ENCODE results near the gene IQSEC3.

DNA sequence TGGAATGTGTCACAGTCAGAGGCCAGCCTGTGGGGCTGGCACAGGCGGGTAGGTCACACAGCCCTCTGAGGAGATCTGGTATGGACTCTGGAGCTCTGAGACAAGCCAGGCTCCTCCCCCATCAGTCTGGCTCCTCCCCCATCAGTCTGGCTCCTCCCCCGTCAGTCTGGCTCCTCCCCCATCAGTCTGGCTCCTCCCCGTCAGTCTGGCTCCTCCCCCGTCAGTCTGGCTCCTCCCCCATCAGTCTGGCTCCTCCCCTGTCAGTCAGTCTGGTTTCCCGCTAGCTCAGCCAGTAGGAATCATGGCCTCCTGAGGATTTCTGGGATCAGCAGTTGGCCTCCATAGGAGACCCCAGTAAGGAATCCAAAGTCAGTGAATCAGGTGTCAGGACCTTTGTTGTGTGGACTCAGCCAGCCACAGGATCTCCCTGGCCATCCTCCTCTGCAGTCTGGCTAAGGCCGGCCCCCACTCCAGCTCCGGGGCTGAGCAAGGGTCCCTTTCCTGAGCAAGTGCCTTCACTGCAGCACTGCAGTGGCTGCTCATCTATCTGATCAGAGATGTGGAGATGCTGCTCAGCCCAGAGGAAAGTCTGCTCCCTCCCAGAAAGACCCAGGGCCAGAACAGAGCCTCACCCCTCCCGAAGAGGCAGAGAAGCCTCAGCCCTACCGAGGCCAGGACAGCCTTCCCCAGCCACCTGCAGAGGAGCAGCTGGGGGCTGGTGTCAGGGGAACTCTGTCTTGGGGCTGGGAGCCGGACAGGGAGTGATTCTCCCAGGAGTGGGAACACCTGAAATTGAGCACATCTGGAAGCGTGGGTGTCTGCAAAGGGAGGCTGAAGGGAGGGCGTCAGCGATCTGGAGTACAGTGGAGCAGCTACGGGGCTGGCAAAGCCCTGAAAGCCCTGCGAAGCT is 35.7 kb downstream of the IQSEC3 start:
- TF ChIP-seq HCFC1 (IDR thresholded peaks at IDR 0.05; ENCODE audit: low read depth, low read length) (no peak), ZNF780A (CRISPR knock-in tag; IDR thresholded peaks at IDR 0.05) (no peak), KDM4B (CRISPR knock-in tag; IDR thresholded peaks at IDR 0.05) (no peak), SUZ12 (IDR thresholded peaks at IDR 0.05; ENCODE audit: low read depth, low read length) (no peak), PREB (CRISPR knock-in tag; IDR thresholded peaks at IDR 0.05) (no peak), MED8 (CRISPR knock-in tag; IDR thresholded peaks at IDR 0.05; ENCODE audit: insufficient replicate concordance) (no peak), NFE2L1 (CRISPR knock-in tag; IDR thresholded peaks at IDR 0.05; ENCODE audit: borderline replicate concordance) (no peak), KLF16 (CRISPR knock-in tag; IDR thresholded peaks at IDR 0.05) (no peak), ZUFSP (CRISPR knock-in tag; IDR thresholded peaks at IDR 0.05; ENCODE audit: borderline replicate concordance) (no peak), CHD2 (IDR thresholded peaks at IDR 0.05; ENCODE audit: low read depth, low read length) (no peak), ZBTB33 (CRISPR knock-in tag; IDR thresholded peaks at IDR 0.05) (no peak), RAD21 (CRISPR knock-in tag; IDR thresholded peaks at IDR 0.05) (no peak)
- TF ChIP-seq, protein P1, sequence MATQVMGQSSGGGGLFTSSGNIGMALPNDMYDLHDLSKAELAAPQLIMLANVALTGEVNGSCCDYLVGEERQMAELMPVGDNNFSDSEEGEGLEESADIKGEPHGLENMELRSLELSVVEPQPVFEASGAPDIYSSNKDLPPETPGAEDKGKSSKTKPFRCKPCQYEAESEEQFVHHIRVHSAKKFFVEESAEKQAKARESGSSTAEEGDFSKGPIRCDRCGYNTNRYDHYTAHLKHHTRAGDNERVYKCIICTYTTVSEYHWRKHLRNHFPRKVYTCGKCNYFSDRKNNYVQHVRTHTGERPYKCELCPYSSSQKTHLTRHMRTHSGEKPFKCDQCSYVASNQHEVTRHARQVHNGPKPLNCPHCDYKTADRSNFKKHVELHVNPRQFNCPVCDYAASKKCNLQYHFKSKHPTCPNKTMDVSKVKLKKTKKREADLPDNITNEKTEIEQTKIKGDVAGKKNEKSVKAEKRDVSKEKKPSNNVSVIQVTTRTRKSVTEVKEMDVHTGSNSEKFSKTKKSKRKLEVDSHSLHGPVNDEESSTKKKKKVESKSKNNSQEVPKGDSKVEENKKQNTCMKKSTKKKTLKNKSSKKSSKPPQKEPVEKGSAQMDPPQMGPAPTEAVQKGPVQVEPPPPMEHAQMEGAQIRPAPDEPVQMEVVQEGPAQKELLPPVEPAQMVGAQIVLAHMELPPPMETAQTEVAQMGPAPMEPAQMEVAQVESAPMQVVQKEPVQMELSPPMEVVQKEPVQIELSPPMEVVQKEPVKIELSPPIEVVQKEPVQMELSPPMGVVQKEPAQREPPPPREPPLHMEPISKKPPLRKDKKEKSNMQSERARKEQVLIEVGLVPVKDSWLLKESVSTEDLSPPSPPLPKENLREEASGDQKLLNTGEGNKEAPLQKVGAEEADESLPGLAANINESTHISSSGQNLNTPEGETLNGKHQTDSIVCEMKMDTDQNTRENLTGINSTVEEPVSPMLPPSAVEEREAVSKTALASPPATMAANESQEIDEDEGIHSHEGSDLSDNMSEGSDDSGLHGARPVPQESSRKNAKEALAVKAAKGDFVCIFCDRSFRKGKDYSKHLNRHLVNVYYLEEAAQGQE (IDR thresholded peaks at IDR 0.05; ENCODE audit: borderline replicate concordance in 1 of 2, low read depth in 1 of 2, low read length in 2 of 2): no peak
- TF ChIP-seq, protein P2, sequence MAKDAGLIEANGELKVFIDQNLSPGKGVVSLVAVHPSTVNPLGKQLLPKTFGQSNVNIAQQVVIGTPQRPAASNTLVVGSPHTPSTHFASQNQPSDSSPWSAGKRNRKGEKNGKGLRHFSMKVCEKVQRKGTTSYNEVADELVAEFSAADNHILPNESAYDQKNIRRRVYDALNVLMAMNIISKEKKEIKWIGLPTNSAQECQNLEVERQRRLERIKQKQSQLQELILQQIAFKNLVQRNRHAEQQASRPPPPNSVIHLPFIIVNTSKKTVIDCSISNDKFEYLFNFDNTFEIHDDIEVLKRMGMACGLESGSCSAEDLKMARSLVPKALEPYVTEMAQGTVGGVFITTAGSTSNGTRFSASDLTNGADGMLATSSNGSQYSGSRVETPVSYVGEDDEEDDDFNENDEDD (CRISPR knock-in tag; IDR thresholded peaks at IDR 0.05; ENCODE audit: borderline replicate concordance): no peak
